ENCODE data around the gene DOCK1.

DOCK1 gene

DNA sequence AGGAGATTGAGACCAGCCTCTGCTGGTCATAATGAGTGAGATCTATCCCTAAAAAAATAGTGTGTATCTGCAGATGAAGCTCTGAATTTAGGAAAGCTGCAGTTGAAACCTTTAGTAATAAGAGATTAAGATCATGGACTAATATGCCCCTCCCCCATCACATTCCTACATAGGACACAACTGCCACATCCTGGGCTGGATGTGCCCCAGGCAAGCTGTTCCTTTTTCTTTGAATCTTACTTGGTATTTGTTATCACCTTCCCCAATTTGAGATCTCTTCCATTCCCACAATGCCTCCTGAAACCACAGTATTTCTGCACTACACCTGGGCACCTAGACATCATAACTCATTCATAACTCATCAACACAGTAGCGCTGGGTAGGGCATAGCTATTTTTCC is 74.1 kb downstream of the DOCK1 start:
- intact Hi-C loops (cut with DNase I) = no loop called here
- DNase-seq = no peak

DNA sequence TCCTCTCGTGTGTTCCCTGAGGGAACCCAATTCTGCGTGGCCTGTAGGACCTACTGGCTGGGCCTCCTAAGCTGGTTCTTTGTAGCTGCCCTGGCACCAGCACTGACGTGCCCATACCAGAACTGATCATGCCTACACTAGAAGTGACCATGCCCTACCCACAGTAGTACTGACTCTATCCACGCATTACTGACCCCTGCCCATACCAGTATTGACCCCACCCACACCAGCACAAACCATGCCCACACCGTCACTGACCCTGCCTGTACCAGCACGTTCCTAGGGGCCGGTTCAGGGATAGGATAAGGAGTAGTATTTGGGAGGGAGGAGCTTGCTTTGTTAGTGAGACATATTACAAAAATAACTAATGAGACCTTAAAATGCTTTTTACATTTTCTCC is 88.0 kb downstream of the DOCK1 start:
- intact Hi-C loops (cut with DNase I) = no loop called here
- DNase-seq = no peak

DNA sequence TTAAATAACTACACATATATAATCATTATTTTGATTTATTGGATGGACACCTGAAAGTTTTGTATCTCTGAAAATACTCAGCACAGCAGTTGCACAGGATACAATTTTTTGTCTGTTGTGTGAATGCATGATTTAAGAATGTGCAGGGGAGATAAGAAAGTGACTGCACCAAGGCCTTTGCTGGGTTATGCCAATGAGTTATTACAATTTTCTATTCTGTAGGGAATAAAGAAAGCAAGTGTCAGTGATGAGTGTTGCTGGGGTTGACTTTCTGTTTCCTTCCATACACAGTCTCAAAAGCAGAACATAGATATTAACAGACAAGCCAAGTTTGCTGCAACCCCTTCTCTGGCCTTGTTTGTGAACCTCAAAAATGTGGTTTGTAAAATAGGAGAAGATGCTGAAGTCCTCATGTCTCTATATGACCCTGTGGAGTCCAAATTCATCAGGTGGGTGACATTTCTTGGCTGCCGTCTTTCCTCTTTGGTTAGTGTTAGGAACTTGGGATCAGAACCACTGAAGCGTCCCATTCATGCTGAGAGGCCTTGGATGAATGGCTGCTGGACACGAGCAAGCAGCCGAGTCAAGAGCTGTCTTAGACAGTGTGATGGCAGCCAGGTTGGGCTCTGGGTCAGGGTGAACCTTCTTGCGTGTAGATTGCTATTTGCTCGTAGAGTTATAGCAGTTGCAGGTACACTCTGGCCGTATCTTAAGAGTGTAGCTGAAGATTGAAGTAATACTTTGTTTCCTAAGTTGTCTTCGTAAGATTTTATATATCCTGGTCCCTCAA is 92.8 kb downstream of the DOCK1 start:
- intact Hi-C loops (cut with DNase I) = no loop called here
- DNase-seq = no peak

DNA sequence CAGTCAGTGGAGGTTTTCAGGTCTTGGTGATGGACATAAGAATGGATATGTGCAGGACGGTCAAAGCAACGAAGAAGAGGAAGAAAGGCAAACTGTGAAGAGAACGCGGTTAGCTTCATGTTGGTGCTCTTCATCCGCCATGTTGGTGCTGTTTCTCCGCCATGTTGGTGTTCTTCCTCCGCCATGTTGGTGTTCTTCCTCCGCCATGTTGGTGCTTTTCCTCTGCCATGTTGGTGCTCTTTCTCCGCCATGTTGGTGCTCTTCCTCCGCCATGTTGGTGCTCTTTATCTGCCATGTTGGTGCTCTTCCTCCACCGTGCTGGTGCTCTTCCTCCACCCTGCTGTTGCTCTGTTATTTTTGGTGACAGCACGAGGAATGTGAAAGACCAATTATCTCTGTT is 95.4 kb downstream of the DOCK1 start:
- intact Hi-C loops (cut with DNase I) = no loop called here
- DNase-seq = no peak

DNA sequence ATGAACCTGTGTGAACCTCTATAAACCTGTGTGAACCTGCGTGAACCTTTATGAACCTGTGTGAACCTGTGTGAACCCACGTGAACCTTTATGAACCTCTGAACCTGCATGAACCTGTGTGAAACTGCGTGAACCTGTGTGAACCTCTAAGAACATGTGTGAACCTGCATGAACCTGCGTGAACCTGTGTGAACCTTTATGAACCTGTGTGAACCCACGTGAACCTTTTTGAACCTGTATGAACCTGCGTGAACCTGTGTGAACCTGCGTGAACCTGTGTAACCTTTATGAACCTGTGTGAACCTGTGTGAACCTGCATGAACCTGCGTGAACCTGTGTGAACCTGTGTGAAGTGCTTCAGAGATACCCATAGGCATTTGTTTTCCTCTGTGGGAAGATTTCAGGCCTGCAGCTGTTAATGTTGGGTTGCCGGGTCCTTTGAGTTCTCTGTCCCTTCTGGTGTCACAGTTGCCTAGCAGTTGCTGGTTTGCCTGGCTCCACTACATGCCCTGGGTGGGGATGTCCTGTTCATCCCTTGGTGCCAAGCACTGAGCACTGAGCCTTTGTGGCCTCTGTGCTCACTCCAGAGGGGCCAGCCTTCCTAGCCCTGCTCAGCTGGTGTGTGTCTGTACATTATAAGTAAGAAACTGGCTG is 97.9 kb downstream of the DOCK1 start:
- no peak for DNase-seq
- intact Hi-C loops (cut with DNase I) = no loop called here

DNA sequence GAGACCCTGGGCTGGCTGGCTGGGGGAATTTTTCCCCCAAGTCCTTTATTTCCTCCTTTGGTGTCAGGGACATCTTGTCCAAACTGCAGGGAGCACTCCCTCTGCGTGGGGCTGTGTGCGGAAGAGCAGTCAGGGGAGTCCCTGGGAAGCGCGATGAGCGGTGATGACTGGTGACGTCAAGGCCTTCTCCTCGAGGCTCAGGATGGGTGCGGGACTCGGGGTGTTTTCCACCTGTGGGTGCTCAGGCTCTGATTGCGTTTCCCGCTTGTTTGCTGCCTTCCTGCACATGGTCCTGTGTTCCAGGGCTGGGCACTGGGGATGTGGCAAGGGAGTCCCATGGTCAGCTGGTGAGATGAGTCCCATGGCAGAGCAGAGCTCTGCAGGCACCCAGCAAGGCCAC is 101.2 kb downstream of the DOCK1 start:
- DNase-seq = peak in 1 of 10 donors; percentile 68
- intact Hi-C loops (cut with DNase I) = no loop called here

DNA sequence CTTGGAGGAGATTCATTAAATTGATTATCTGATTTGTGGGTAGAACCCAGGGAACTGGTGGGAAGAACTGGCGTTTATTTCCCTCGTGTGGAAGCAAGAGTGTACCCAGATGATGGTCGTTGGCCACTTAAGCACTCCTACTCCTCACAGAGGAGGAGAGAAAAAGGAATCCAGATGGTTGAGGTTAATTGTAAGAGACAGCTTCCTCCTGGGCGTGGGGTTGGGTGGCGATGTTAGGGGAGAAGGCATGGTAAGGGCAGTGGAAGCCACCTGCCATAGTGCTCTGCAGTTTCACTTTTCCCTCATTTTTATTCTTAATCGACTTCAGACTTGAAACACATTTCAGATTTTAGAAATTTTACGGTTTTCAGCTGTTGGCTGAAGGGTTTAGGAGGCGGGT is 104.1 kb downstream of the DOCK1 start:
- intact Hi-C loops (cut with DNase I) = no loop called here
- no peak for DNase-seq

DNA sequence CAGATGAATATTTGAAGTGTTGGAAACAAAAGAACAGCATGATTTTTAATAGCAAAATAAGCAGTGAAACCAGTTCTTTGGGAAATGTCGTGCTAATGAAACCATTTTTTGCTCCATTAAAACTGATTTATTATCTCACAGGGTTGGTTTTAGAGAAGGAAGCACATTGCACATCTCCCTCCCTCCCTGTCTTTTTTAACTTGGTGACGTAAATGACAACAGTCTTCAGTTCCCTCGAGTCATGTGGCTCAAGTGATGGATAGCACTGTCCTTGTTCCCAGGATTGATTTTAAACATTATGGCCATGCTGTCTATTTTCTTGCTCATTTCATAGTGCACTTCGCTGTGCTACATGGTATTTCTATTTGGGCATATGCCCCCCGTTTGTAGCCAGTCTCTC is 105.9 kb downstream of the DOCK1 start:
- intact Hi-C loops (cut with DNase I) = no loop called here
- no peak for DNase-seq

DNA sequence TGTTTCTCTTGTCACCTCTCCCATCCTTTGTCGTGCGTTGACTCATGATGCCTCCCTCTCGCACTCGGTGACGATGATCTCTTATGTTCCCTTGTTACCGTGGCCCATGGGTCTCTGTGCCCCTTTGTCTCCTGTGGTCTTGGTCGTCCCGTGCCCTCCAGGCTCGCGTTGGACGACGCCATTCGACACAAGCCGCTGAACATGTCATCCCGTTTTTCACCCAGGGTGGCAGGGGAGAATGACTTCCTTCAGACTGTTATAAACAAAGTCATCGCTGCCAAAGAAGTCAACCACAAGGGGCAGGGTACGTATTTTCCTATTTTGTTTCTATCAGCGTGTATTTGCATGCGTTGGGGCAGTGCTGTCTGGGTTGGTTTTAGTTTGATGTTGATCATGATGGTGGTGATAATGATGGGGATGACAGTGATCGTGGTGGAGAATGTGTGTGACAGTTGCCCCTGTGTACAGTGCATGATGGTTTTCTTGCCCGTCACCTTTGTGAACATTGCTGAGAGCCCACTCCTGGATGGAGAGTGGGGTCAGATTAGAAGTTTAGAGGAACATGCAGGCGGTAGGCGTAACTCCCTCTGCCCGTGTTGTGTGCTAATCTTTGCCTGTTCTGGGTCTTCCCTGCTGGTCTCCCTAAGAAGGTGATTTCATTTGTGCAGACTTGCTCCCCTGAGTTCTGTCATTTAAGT is 107.0 kb downstream of the DOCK1 start:
- DNase-seq = no peak
- intact Hi-C loops (cut with DNase I) = no loop called here

DNA sequence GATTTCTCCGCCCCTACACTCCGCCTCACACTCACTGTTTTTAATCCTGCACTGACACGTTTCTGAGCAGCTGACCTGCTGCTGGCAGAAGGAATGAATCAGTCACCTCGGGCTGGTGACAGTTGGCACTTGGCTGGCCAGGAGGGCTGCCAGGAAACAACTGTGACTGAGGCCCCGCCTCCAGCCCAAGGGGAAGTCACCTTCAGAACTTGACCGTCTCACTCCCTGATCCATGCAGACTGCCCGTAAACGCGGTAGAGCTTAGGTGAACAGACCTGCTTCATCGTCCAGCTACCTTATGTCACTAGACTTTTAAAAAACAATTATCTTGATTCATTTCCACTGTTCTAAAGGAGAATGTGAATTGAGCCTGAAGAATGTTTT is 107.5 kb downstream of the DOCK1 start:
- peak; percentile 13 to 90 (median 38) for DNase-seq
- intact Hi-C loops (cut with DNase I) = no loop called here

DNA sequence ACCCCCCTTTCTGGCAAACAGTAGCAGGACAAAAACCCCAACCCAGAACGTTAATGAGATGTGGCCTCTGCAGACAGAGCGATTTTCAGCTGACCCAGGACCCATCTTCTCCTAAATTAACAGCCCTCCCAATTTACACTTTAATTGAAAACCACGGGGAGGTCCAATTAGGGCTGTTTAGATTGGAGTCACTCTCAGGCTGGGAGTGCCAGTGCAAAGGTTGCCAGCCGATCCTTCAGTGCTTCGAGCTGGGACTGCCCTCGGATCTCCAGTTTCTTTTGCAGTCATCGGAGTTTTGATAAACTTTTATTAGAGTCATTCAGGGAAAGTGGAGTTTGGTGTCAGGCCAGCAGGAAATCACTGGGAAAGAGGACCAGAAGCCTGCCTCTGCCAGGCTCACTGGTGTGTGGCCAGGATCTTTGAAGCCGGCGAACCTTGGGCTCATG is 108.0 kb downstream of the DOCK1 start:
- DNase-seq = no peak
- intact Hi-C loops (cut with DNase I) = no loop called here

DNA sequence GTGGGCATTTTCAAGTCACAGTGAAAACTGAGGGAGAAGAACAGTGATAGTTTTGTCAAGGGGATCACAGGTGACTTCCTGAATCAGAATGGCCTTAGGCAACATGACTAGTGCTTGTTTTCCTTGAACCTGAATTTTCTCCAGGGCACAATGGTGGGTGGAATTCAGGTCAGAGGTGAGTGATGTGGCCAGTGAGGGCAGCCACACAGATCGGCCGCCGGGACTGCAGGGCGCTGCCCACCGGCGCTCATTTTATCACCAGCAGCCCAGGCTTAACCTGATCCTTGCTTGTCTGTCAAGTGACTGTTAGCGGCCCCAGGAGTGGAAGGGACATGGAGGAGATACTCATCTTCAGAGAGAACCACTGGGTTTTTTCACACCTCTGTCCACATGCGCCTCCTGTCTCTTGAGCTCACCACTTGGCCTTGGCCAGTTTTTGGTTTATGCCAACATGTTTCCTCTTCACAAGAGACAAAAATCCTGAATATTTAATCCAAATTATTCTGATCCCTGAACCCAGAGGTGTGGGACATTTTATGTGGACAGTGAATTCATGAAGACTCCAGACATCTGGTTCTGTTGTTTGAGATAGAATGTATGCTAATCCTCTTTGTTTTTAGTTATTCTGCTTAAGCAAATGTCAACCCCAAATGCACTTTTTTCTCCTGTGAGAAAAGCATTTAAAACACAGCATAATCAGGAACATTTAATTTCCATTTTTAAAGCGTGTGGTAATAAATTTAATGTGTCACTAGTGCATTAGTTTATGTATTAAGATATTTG is 108.7 kb downstream of the DOCK1 start:
- no peak for DNase-seq
- intact Hi-C loops (cut with DNase I) = no loop called here

DNA sequence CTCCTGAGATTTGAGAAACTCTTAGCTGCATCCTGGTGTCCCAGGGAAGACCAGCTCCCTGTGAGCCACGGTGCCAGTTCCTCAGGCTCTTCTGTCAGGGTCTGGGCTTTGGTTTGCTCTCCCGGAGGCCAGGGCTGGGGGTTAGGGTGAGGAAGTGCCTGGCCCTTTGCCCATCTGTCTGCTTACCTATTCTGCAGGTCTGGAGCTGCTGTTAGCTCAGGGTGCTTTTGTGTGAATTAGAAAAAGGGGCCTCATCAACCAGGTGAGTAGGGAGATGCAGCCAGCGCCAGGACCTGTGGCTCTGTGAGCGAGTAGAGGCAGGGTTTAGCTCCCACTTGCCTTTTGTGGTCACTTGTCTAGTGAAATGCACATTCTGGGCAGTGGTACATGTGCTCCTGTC is 109.4 kb downstream of the DOCK1 start:
- no peak for DNase-seq
- intact Hi-C loops (cut with DNase I) = no loop called here

DNA sequence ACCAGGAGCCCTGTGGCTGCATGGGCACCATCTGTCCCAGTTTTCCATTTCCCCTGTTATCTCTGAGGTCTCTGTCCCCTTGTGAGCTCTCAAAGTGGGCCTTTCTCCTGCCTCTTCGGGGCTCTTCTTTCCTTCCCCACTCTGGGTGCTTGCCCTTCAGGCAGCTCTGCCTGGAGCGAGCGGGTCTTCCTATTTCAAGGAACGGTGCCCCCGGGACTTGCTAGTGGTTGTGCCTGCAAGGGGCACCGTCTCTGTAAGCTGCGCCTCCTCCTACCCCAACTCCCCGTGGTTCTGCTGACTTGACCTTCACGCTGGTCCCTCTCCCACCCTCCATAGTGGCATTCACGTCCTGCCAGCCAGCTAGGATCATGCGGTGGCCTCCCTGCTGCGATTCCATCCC is 110.1 kb downstream of the DOCK1 start:
- DNase-seq = no peak
- intact Hi-C loops (cut with DNase I) = no loop called here

DNA sequence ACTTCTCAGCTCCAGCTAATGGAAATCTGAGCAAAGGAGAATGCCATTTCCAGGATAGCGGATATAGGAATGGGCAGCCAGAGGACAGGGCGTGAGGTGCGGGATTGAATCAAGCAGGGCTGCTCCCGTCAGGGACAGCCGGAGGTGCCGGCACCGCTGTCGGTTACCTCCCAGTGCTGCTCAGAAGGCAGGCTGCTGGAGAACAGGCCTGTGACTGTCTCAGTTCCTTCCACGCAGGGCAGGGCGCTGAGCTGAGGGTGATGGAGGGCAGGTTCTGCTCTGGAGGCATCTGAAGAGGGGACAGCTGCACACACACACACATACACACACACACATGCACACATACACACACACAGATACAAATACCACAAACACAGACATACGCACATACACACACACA is 111.1 kb downstream of the DOCK1 start:
- intact Hi-C loops (cut with DNase I) = no loop called here
- DNase-seq = peak in 1 of 10 donors; percentile 60

DNA sequence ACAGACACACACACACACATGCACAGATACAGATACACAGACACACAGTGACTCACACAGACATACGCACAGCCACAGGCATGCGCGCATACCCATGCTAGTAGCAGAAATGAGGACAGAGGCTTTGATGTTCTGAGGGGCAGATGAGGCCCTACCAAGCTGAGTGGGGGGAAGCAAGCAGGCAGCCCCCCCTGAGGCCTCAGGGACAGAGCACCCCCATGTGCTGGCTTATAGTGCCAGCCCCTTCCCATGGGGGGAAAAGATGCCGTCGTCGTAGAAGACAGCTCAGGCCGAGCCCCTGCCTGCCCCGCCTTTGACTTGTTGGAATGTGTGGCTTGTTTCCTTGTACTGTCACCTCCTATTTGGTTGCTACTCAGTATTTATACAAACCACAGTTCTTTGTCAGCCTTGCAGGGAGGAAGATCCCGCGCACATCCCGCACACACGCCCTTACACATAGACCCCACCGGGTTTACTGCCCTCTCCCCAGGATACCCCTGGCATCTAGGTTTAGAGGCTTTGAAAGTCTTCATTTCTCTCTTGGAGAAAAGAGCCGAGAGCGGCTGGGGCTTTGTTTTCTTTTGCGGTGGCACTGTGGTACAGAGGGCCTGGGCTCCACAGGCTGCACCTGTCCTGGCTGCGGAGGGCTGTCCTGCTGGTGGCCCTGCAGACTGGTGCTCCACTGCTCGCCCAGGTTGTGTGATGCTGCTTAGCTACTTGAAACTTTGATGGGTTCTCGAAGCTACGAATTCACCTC is 112.5 kb downstream of the DOCK1 start:
- peak in 1 of 10 donors; percentile 47 for DNase-seq

DNA sequence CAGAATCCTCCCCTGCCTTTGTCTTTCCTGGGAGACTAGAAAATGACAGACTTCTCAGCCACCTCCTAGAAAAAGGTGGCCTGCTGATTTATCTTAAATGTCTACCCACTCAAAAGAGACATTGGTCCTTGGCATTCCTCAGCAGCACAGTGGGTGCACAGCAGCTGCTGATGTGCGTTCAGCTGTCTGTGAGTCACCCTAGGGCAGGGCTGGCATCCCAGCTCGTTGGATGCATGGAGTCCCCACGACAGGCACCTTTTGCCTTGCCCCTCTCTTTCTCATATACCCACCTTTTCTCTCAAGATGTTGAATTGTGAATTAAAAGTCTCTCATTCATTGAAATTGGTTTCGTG is 113.0 kb downstream of the DOCK1 start:
- peak in 1 of 10 donors; percentile 12 for DNase-seq
- intact Hi-C loops (cut with DNase I) = no loop called here

More for the DNA sequence above, 112.5 kb downstream of the DOCK1 start:
- intact Hi-C loops (cut with DNase I) = no loop called here

DNA sequence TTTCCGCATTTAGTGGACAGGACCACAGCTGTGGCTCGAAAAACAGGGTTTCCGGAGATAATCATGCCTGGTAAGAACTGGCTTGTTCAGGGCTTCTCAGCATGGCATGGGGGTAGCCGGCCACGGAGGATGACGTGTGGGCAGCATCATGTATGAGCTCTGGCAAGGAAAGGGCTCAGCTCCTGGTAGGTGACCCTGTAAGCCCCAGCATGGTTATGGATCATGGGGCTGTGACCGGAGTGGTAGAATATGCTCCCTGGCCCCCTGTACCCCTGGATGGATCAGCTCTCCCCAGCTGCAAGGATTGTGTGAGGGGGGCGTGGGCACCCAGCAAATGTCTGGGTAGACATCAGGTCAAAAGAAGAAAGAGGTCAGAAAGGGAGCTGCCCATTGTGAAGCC is 113.5 kb downstream of the DOCK1 start:
- DNase-seq = peak in 1 of 10 donors; percentile 59
- intact Hi-C loops (cut with DNase I) = no loop called here

DNA sequence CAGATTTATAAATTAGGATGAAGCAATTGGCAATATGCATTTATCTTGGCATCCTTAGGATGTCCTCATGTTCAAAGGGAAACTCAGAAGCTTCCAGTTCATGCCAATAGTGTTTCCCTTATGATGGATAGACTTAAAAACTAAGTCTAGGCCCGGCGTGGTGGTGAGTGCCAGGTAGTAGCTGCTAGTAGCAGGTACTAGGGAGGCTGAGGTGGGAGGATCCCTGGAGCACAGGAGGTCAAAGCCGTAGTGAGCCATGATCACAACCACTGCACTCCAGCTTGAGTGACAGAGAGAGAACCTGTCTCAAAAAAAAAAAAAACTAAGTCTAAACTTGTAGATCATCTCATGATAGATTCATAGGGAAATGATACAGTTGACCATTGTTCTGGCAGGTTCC is 115.0 kb downstream of the DOCK1 start:
- intact Hi-C loops (cut with DNase I) = no loop called here
- DNase-seq = peak in 1 of 10 donors; percentile 54

DNA sequence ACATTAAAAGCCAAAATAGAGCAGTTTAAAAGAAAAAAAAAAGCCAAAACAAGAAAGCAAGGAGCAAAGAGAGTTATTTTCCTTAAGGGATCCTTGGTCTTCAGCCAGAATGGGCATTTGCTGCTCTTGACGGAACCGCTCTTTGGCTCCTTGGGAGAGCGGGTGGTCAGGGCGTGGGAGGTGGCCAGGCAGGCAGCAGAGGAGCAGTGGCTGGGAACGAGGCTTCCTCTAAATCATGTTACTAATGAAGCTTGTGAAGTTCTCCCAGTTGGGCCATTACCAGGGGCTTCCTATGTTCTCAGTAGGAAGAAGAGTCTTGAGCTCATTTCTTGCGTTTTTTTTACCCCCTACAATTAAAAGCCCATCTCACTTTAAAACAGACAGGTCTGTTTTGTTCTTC is 116.6 kb downstream of the DOCK1 start:
- intact Hi-C loops (cut with DNase I) = no loop called here
- peak in 1 of 10 donors; percentile 10 for DNase-seq

Measured in posterior cingulate gyrus (tissue), 11 donors.